GM12864 (cell line): ENCODE data around the gene TDP2.
"Not testable (repeated sequence)": the region's sequence is repeated elsewhere in the genome, so short reads cannot be mapped to it uniquely, and the experiment has no call there.

Experiments used
- DNase-seq: peaks from one replicate; pipeline ENCODE4 v3.0.0-alpha.2; 2011; ENCODE audit warnings: low read depth
- H3K4me3 ChIP-seq: 2 replicates; pipeline ENCODE4 v1.5.1; 2011; ENCODE audit warnings: mild to moderate bottlenecking, low read depth, low read length, control low read depth
- CTCF ChIP-seq: IDR thresholded peaks from 2 replicates; pipeline ENCODE4 v1.5.1; 2011; ENCODE audit warnings: low read depth, mild to moderate bottlenecking, moderate library complexity, low read length, control low read depth, inconsistent platforms; ENCODE audit errors: missing control alignments

TDP2 gene

GRCh38 chr6:24644377-24644776, 22.3 kb downstream of the TDP2 start:
- no peak overlapping the region for H3K4me3 ChIP-seq
- TF ChIP-seq CTCF, result no peak
- no peak for DNase-seq

- no peak for DNase-seq
- H3K4me3 ChIP-seq, result no peak overlapping the region
- no peak for TF ChIP-seq CTCF
Measured at GRCh38 chr6:24643920-24644319, 22.8 kb downstream of the TDP2 start.

- no peak overlapping the region for H3K4me3 ChIP-seq
- DNase-seq, result no peak
- TF ChIP-seq CTCF, result no peak
Measured at GRCh38 chr6:24642061-24642460, 24.6 kb downstream of the TDP2 start.

- not testable (repeated sequence) for H3K4me3 ChIP-seq, DNase-seq
Measured at GRCh38 chr6:24640631-24641030, 26.1 kb downstream of the TDP2 start.

- no peak overlapping the region for H3K4me3 ChIP-seq
- TF ChIP-seq CTCF, result no peak
- DNase-seq, result no peak
Measured at GRCh38 chr6:24640166-24640565, 26.5 kb downstream of the TDP2 start.

- DNase-seq, result no peak
- TF ChIP-seq CTCF, result no peak
Measured at GRCh38 chr6:24636681-24637080, 30.0 kb downstream of the TDP2 start.

GRCh38 chr6:24632573-24632972, 34.1 kb downstream of the TDP2 start:
- no peak for DNase-seq
- TF ChIP-seq CTCF, result no peak
- no peak overlapping the region for H3K4me3 ChIP-seq

More at GRCh38 chr6:24636681-24637080, 30.0 kb downstream of the TDP2 start:
- H3K4me3 ChIP-seq, result no peak overlapping the region

GRCh38 chr6:24631671-24632070, 35.0 kb downstream of the TDP2 start:
- no peak overlapping the region for H3K4me3 ChIP-seq
- DNase-seq, result no peak
- TF ChIP-seq CTCF, result no peak
